ENCODE data around the gene CLDN10. TPM values are rescaled to one million over a fixed set of nuclear protein-coding genes. Genes with fewer than 3 reads are reported as not detected.

Gene CLDN10
- total RNA-seq, 1 experiment from 2014 or later = not detected

DNA sequence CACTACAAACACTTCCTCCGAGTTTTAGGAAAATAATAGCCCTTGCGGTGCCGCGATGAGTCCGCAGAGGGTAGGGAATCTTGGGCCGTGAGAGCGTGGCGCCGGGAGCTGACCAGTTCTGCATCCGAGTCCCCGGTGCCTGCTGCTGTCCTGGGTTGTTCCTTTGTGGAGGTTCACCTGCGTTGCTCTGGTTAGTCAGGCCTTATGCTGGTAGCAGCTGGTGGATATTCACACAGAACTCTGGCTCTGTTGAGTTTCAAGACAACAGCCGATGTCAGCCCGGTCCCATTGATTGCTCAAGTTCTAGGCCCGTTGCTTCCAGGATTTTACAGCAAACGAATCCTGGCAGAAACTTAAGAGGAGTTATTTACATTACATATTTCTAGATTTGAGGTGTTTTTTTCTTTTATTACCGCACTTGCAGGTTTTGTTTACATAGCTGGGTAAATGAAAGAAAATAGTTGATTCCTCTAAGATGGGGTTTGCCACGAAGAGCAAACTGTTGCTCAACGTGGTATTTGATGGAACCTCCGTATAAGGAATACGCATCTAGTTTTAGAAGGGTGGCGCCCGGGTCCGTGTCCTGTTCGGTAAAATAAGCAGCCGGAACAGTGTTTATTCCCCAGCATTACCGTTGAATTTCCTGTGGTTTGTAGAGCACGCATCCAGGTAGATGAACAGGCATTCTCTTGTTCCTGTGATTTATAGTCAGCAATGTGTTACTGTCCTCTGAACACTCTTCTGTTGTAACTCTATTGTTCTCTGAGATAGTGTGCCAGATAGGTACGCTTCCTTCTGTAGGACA lies 1.3 kb downstream of the CLDN10 start:
- TF ChIP-seq EZH2 (IDR thresholded peaks at IDR 0.05; ENCODE audit: low read length, unreplicated experiment) (no peak), EZH2phosphoT487 (IDR thresholded peaks at IDR 0.05; ENCODE audit: borderline replicate concordance, low read length) (no peak)
- TF ChIP-seq, protein P1, sequence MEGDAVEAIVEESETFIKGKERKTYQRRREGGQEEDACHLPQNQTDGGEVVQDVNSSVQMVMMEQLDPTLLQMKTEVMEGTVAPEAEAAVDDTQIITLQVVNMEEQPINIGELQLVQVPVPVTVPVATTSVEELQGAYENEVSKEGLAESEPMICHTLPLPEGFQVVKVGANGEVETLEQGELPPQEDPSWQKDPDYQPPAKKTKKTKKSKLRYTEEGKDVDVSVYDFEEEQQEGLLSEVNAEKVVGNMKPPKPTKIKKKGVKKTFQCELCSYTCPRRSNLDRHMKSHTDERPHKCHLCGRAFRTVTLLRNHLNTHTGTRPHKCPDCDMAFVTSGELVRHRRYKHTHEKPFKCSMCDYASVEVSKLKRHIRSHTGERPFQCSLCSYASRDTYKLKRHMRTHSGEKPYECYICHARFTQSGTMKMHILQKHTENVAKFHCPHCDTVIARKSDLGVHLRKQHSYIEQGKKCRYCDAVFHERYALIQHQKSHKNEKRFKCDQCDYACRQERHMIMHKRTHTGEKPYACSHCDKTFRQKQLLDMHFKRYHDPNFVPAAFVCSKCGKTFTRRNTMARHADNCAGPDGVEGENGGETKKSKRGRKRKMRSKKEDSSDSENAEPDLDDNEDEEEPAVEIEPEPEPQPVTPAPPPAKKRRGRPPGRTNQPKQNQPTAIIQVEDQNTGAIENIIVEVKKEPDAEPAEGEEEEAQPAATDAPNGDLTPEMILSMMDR (conservative IDR thresholded peaks at IDR 0.05; ENCODE audit: low read depth, low read length) = no peak
- Histone ChIP-seq H4K20me1 (ENCODE audit: low read length) (no peaks in the 10 kb centered on the region), H3K4me2 (ENCODE audit: low read length) (peak overlapping the region; percentile 76), H3K9me3 (ENCODE audit: low read length) (no peaks in the 10 kb centered on the region), H2AFZ (ENCODE audit: low read length) (peak overlapping the region; percentile 66), H3F3A (ENCODE audit: low read length, unreplicated experiment) (no peaks in the 10 kb centered on the region), H3K27ac (ENCODE audit: low read length) (peak overlapping the region; percentile 17; the same call in 1 of the 2 replicates), H3K36me3 (ENCODE audit: low read depth, low read length) (no peaks in the 10 kb centered on the region), H3K9me2 (replicated peaks; ENCODE audit: low read length) (no peaks in the 10 kb centered on the region), H3K4me1 (ENCODE audit: insufficient read depth, low read length) (peaks cover 26% of the 10 kb centered on the region), H3K27me3 (ENCODE audit: low read length) (no peaks in the 10 kb centered on the region), H3K4me3 (ENCODE audit: low read length) (peak overlapping the region; percentile 48), H3K9ac (ENCODE audit: low read length) (no peak overlapping the region), H3K79me2 (ENCODE audit: low read length) (no peaks in the 10 kb centered on the region)
- CTCF ChIA-PET = no interaction called here
- no TSS peak for BruUV-seq (replicated peaks)
- intact Hi-C loops (cut with micrococcal nuclease) = no loop called here
- DNase-seq = peak; percentile 47
- POLR2A ChIA-PET (ENCODE audit: unreplicated experiment) = interaction anchor here (0.5 kb wide), 1 partner anchor 67 kb away, joined by 3 read pairs; no protein-coding TSS in a partner anchor
- ATAC-seq = peak; percentile 48

DNA sequence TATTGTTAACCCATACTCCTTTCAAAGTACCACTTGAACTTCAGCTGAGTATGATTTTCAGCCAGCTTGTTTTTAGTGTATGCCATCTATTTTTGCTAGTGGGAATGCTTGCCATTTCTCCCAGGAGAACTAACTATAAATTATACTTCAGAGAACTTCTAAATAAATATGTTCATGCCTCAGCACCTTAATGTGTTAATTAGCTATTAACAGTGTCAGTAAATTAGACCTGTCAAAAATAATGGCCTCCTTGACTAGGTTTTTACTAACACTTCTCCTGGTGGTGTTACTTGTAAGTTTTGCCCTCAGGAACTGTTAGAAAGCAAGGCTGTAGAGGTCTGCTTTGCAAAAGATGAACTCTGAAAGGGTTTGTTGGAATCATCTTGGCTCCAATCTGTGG lies 4.5 kb downstream of the CLDN10 start:
- Histone ChIP-seq H3K79me2 (ENCODE audit: low read length) (no peaks in the 10 kb centered on the region), H3F3A (ENCODE audit: low read length, unreplicated experiment) (no peaks in the 10 kb centered on the region), H3K4me1 (ENCODE audit: insufficient read depth, low read length) (peaks cover 37% of the 10 kb centered on the region), H3K9ac (ENCODE audit: low read length) (no peak overlapping the region), H3K36me3 (ENCODE audit: low read depth, low read length) (no peaks in the 10 kb centered on the region), H3K4me3 (ENCODE audit: low read length) (no peak overlapping the region), H3K9me2 (replicated peaks; ENCODE audit: low read length) (no peaks in the 10 kb centered on the region), H3K27ac (ENCODE audit: low read length) (no peak overlapping the region), H3K4me2 (ENCODE audit: low read length) (no peak overlapping the region), H4K20me1 (ENCODE audit: low read length) (no peaks in the 10 kb centered on the region), H3K9me3 (ENCODE audit: low read length) (no peaks in the 10 kb centered on the region), H2AFZ (ENCODE audit: low read length) (no peak overlapping the region), H3K27me3 (ENCODE audit: low read length) (no peaks in the 10 kb centered on the region)
- DNase-seq = no peak
- ATAC-seq = no peak
- ChIA-PET POLR2A (ENCODE audit: unreplicated experiment) (no interaction called here), CTCF (interaction anchor here (0.6 kb wide), 1 partner anchor 176 kb away, joined by 3 read pairs; no protein-coding TSS in a partner anchor)
- BruUV-seq (replicated peaks) = no TSS peak
- intact Hi-C loops (cut with micrococcal nuclease) = no loop called here
- TF ChIP-seq EZH2 (IDR thresholded peaks at IDR 0.05; ENCODE audit: low read length, unreplicated experiment) (no peak), EZH2phosphoT487 (IDR thresholded peaks at IDR 0.05; ENCODE audit: borderline replicate concordance, low read length) (no peak)
- TF ChIP-seq, protein P1 (conservative IDR thresholded peaks at IDR 0.05; ENCODE audit: low read depth, low read length) = no peak

DNA sequence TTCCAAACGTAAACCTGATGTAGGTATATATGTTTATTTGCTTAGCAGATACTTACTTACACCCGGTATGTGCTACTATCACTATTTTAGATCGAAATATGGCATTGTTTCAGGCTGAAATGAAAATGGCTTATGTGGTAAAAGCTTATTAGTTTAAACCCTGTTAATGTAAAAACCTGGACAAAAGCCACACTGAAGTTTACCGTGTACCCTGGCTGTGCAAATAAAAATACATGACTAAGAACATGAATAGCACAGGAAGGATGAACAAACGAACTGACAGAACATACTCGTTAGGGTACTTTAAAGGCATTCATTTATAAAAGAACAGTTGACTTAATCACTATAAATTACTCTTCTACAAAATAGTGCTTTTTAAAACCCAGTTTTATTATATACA lies 6.6 kb downstream of the CLDN10 start:
- no peaks in the 10 kb centered on the region for H3K79me2 ChIP-seq (ENCODE audit: low read length)
- POLR2A ChIA-PET (ENCODE audit: unreplicated experiment) = interaction anchor here (0.7 kb wide), 1 partner anchor 12 kb away, joined by 7 read pairs; no protein-coding TSS in a partner anchor
- no peak overlapping the region for H3K4me3 ChIP-seq (ENCODE audit: low read length)
- H2AFZ ChIP-seq (ENCODE audit: low read length) = no peak overlapping the region
- no peaks in the 10 kb centered on the region for H4K20me1 ChIP-seq (ENCODE audit: low read length)
- H3K27ac ChIP-seq (ENCODE audit: low read length) = no peak overlapping the region
- peak; percentile 84 for DNase-seq
- H3K27me3 ChIP-seq (ENCODE audit: low read length) = no peaks in the 10 kb centered on the region
- peak; percentile 89 for ATAC-seq
- peaks cover 29% of the 10 kb centered on the region for H3K4me1 ChIP-seq (ENCODE audit: insufficient read depth, low read length)
- TF ChIP-seq, protein P1 (conservative IDR thresholded peaks at IDR 0.05; ENCODE audit: low read depth, low read length) = no peak
- TF ChIP-seq EZH2phosphoT487 (IDR thresholded peaks at IDR 0.05; ENCODE audit: borderline replicate concordance, low read length) = no peak
- TF ChIP-seq EZH2 (IDR thresholded peaks at IDR 0.05; ENCODE audit: low read length, unreplicated experiment) = no peak
- H3K4me2 ChIP-seq (ENCODE audit: low read length) = peak overlapping the region; percentile 29
- no peaks in the 10 kb centered on the region for H3K9me2 ChIP-seq (replicated peaks; ENCODE audit: low read length)
- no peak overlapping the region for H3K9ac ChIP-seq (ENCODE audit: low read length)
- intact Hi-C loops (cut with micrococcal nuclease) = no loop called here
- BruUV-seq (replicated peaks) = no TSS peak
- no peaks in the 10 kb centered on the region for H3F3A ChIP-seq (ENCODE audit: low read length, unreplicated experiment)
- no peaks in the 10 kb centered on the region for H3K9me3 ChIP-seq (ENCODE audit: low read length)
- CTCF ChIA-PET = interaction anchor here (1.0 kb wide), 1 partner anchor 22 kb away, joined by 5 read pairs; no protein-coding TSS in a partner anchor
- no peaks in the 10 kb centered on the region for H3K36me3 ChIP-seq (ENCODE audit: low read depth, low read length)

All from PC-3 (cell line).